NCI-H82 treated with DMSO at 0.1 percent for 48 hours (cell line): ENCODE results near the gene CRISPLD2.
"Not testable (repeated sequence)": the region's sequence is repeated elsewhere in the genome, so short reads cannot be mapped to it uniquely, and the experiment has no call there.

Experiments used
- DNase-seq: peaks from one replicate; lab custom pipeline; 2025; ENCODE audit not compliant: unreplicated experiment; lab: John Stamatoyannopoulos, UW

The CRISPLD2 gene

DNA sequence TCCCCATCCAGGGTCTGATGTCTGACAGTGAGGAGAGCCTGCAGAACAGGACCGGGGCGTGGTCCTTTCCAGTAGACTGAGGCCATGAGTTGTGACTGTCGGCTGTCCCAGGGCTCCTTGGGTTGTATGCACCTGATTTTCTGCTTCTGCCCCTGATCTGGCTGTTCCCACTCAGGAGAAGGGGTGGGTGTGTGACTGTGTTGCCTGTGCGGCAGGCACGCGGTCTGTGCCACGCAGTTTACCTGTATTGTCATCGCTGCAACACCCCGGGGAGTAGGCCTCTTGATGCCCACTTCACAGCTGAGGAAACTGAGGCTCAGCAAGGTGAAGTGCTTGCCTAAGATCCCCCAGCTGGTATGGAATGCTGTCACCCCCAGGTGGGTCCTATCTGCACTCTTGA lies 1.4 kb downstream of the CRISPLD2 start:
- DNase-seq = no peak

DNA sequence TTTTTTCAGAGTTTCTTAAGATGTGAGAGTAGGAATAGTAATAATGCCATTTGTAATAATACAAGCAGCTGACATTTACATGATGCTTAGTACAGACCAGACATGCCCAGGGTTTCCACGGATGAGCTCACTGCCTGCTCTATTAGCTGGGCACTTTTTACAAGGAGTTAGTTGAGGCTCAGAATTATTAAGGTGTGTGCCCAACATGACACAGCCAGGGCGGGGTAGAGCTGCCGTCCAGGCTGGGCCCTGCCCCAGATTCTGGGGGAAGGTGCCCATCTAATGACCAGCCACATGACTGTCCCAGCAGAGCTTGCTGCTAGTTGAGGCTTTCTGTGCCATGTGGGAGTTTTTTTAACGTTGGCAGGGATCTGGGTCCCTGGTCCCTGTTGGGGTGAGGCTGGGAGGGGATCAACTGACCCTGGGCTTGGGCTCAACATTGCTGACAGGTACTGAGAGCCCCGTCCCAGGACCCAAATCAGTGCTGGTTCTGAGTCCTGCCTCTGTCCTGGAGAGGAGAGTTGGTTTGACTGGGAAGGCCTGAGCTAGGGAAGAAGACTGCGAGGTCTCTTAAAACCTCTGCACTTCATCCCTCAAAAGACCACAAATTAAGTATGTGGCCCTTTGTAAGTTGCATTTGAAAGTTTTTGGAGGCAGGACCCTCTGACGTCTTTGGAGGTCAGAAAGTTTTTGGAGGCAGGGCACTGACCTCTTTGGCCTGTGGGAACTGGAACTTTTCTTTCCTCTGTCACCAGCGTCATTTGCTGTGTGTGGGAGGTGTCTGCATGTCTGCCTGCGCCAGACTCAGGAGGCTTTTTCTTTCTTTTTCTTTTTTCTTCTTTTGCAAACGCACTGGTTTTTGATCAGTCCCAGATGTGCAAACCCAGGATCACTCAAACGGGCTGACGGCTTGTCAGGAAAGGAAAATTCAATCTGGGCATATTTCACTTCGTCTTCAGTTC lies 2.2 kb downstream of the CRISPLD2 start:
- DNase-seq = no peak

GRCh38 chr16:84822990-84823389 lies 3.2 kb downstream of the CRISPLD2 start:
- DNase-seq = no peak

DNA sequence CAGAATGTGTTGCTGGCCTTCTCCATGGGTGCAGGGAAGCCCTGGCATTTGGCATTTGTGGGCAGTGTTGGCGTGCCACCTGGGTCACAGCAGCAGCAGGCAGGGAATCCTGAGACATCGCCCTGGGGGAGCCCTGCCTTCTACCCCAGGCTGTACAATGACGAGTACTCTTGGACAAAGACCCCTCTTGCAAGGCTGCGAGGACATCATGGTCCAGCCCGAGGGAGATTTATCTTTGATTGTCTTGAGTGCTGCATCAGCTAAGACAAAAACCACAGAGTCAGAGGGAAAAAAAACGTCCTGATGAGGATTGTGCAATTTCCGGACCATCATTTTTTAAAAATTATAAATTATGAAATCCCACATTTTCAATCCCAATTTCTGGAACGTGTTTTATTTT lies 3.7 kb downstream of the CRISPLD2 start:
- no peak for DNase-seq

- DNase-seq = no peak
Observed at GRCh38 chr16:84823926-84824325, 4.1 kb downstream of the CRISPLD2 start.

- DNase-seq = no peak
Observed at GRCh38 chr16:84825896-84826557, 6.2 kb downstream of the CRISPLD2 start.

- DNase-seq = no peak
Observed at GRCh38 chr16:84826558-84826941, 6.8 kb downstream of the CRISPLD2 start.

DNA sequence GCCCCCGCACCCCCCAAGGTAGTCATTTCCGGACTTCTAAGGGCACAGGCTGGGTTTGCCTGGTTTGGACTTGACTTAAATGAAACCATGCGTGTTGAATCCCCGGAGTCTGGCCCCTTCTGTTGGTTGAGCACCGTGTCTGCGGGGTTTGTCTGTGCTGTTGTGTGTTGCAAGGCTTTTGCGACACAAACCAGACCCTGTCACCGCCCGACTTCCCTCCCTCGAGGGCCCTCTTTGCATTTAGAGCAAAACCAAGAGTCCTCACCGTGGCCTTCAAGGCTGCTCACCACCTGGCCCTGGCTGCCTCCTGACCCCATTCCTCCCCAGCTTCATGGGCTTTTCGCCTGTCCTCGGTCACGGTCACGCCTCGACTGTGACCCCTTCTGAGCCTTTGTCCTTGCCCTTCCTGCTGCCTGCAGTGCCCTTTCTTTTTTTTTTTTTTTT lies 7.4 kb downstream of the CRISPLD2 start:
- no peak for DNase-seq

GRCh38 chr16:84827897-84828296 lies 8.1 kb downstream of the CRISPLD2 start:
- no peak for DNase-seq

GRCh38 chr16:84828322-84828721 lies 8.5 kb downstream of the CRISPLD2 start:
- DNase-seq = no peak

DNA sequence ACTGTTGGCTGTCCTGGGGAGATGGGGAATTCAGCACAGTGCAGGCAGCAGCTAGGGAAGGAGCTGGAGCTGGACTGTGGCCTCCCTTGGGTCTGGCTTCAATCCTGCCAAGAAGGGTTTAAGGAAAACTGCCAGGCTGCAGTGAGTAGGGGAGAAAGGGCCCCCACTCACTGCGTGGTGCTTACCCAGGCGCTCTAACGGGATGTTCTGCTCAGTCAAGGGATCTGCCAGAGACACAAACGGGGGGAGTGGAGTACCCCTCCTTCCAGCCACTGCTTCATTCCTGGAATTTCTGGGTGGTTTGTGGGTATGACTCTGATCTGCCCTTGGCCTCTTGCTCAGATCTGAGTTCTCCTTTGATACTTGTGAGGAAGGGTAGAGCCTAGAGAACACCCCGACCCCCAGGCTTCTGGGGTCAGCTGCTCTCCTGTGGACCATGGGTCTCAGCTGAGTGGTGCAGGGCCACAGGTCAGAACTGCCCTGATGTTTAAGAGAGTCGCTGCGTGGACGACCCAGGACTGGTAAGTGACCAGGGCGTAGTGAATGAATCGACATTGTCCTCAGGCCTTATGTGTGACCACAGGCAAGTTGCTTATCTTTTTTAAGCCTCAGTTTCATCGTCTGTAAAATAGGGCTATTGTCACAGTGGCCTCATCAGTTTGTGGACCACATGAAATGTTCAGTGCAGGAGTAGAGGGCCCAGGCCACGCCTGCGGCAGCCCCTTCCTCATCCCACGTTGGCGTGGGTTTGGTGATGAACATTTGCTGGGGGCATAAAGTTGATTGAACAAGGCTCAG lies 9.6 kb downstream of the CRISPLD2 start:
- no peak for DNase-seq

DNA sequence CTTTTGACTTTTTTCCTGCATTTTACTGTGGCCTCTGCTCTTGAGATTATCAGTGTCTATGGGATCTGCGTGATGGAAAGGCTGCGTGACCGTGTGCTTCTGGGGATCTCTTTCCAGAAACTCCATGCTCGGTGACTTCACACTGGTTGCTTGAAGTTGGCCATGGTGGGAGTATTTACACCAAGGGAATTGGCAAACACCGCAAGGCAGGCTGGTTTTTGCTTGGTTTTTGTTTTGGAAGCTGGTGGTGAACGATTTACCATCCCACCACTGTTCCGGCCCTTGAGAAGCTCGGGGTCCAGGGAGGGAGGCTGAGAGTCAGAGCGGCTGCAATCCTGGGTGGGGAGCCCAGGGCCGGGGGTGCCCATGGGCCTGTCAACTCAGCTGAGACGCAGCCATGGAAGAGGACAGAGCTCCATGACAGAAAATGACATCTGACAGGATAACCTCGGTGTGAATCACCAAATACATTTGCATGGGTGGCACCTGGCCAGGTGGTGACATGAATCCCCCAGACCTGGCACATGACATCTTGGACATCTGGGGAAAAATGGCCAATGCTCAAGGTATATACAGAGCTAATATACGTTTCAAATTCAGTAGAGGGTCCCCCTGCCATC lies 11.1 kb downstream of the CRISPLD2 start:
- DNase-seq = no peak

DNA sequence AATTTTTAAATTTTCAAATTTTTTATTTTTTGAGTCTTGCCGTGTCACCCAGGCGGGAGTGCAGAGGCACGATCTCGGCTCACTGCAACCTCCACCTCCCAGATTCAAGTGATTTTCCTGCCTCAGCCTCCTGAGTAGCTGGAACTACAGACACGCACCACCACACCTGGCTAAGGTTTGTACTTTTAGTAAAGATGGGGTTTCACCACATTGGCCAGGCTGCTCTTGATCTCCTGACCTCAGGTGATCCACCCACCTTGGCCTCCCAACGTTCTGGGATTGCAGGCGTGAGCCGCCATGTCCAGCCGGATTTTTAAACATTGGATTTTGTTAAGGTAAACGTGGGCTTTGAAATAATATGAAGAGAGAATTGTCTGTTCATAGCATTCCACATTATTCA lies 11.9 kb downstream of the CRISPLD2 start:
- DNase-seq = not testable (repeated sequence)

- no peak for DNase-seq
Observed at GRCh38 chr16:84832488-84833143, 12.8 kb downstream of the CRISPLD2 start.

- no peak for DNase-seq
Observed at GRCh38 chr16:84833144-84833500, 13.3 kb downstream of the CRISPLD2 start.

DNA sequence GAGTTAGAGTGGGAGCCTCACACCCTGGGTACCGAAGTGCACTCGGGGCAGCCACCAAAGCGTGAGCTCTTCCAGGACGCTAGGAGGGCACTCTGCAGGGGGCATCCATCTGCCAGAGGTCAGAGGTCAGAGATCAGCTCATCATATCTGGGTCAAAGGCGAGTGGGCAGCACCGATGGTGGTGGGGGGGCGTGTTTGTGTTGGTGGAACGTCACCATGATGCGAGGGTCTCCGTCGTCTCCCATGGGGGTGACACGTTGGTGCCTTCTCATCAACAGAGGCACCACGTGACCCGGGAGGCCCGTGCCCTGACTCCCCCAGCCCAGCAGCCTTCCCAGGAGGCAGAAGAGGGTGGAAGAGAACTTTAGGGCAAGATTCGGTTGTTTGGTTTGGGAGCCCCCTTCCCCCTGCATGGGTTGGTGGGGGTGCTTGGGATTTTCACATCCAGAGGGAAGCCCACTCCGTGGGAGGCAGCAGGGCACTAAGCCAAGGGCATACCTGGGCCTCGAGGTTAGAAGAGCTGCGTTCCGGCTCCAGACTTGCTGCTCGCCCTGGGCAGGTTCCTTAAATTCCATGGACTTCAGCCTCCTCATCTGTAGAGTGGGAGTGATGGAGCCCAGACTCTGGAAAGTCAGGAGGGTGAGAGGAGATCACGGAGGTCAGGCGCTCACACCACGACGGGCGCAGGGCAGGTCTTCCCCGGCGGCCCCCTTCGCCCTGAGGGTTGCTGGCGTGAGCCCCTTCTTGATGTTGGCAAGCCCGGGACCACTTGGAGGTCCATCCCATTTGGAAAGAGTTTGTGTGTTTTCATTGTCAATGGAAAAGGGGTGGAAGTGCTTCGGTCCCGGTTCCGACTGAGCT lies 14.0 kb downstream of the CRISPLD2 start:
- DNase-seq = no peak

DNA sequence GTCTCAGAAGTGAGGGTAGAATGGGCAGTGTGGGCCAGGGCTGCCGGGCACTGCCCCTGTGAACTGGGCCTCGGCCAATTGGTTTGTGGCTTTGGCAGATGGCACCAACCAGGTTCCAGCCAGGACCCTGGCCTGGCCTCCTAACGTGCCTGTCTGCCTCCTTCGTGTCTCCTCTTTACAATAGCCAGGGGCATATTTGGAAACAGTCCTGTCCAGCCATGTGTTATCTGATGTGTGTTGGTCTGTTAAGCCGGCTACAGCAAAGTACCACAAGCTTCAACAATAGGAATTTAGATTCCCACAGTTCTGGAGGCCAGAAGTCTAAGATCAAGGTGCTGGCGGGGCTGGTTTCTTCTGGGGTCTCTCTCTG lies 14.6 kb downstream of the CRISPLD2 start:
- DNase-seq = no peak

DNA sequence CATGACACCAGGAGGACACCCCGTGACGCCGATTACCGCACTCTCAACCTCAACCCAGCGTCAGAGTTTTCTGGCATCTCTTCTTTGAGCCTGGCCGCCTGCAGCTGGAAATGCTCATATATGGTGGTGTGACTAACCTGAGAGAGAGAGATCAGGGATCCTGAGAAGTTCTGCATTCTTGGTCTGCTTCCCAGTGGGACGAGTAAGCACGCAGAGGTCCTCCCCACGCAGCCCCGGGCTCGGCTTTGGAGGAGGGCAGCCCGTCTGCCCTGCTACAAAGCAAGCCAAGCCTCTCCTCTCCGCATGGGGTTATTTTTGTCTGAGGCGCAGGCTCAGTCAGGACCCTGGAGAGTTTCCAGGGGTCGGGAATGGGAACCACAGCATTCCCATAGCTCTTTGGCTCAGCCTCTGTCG lies 16.5 kb downstream of the CRISPLD2 start:
- no peak for DNase-seq

DNA sequence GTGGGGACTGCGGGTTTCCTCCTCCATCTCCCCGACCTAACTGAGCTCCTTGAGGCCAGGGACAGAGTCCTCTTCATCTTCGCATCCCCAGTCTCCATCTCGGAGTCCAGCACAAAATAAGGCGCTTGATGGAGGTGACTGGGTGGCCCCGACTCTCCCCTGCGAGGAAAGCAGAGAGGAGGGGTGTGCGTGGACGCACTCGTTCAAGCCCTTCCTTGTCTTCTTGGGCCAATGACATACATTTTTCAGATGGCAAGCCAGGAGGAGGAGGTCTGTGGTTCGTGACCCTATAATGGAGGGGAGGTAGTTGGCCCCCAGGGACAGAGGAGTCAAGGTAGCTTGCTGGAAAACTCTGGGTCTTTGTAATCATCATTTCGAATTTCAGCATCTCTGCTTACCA lies 17.2 kb downstream of the CRISPLD2 start:
- no peak for DNase-seq
